HG03575 (cell line): ENCODE measurements around the gene PPIP5K1.
"Not testable (repeated sequence)": the region's sequence is repeated elsewhere in the genome, so short reads cannot be mapped to it uniquely, and the experiment has no call there.

Experiments
- ATAC-seq: cut with Tn5 transposase; IDR thresholded peaks from one replicate; pipeline ENCODE4 v1.9.1; 2021; ENCODE audit not compliant: unreplicated experiment, insufficient number of reproducible peaks, low FRiP score; ENCODE audit errors: extremely low read depth

Gene PPIP5K1

GRCh38 chr15:43589778-43590466, at the start of gene PPIP5K1:
PPIP5K1 (minus strand) TSS chr15:43590208; CDS start chr15:43584504, 5,704 bp downstream.
- ATAC-seq: peak; percentile 73

GRCh38 chr15:43638464-43639204, 48.6 kb upstream of the PPIP5K1 start:
- ATAC-seq: not testable (repeated sequence)

- ATAC-seq: not testable (repeated sequence)
Observed at GRCh38 chr15:43626937-43627336, 36.9 kb upstream of the PPIP5K1 start.

GRCh38 chr15:43625106-43625505, 35.1 kb upstream of the PPIP5K1 start:
- ATAC-seq: no peak

- not testable (repeated sequence) for ATAC-seq
Observed at GRCh38 chr15:43622068-43622799, 32.2 kb upstream of the PPIP5K1 start.

GRCh38 chr15:43618700-43619099, 28.7 kb upstream of the PPIP5K1 start, which contains the start of gene STRC:
STRC (minus strand) TSS chr15:43618800; CDS start chr15:43618722, 78 bp downstream.
- ATAC-seq: not testable (repeated sequence)

- ATAC-seq: not testable (repeated sequence)
Observed at GRCh38 chr15:43617750-43618149, 27.7 kb upstream of the PPIP5K1 start.

GRCh38 chr15:43602233-43602632, 12.2 kb upstream of the PPIP5K1 start:
- ATAC-seq: not testable (repeated sequence)

- not testable (repeated sequence) for ATAC-seq
Observed at GRCh38 chr15:43600200-43600599, 10.2 kb upstream of the PPIP5K1 start.

- not testable (repeated sequence) for ATAC-seq
Observed at GRCh38 chr15:43599131-43599530, 9.1 kb upstream of the PPIP5K1 start.

GRCh38 chr15:43593328-43594190, 3.6 kb upstream of the PPIP5K1 start, which contains the start of gene CKMT1B:
CKMT1B (plus strand) TSS chr15:43594027; CDS start chr15:43594219, 192 bp downstream.
- ATAC-seq: not testable (repeated sequence)

- not testable (repeated sequence) for ATAC-seq
Observed at GRCh38 chr15:43592841-43593240, 2.8 kb upstream of the PPIP5K1 start.

GRCh38 chr15:43574607-43575006, 15.4 kb downstream of the PPIP5K1 start:
- ATAC-seq: not testable (repeated sequence)

- not testable (repeated sequence) for ATAC-seq
Observed at GRCh38 chr15:43566615-43567014, 23.4 kb downstream of the PPIP5K1 start.

GRCh38 chr15:43563793-43564192, 26.2 kb downstream of the PPIP5K1 start:
- not testable (repeated sequence) for ATAC-seq

- ATAC-seq: not testable (repeated sequence)
Observed at GRCh38 chr15:43562753-43563152, 27.3 kb downstream of the PPIP5K1 start.

- no peak for ATAC-seq
Observed at GRCh38 chr15:43552986-43553385, 37.0 kb downstream of the PPIP5K1 start.

- ATAC-seq: no peak
Observed at GRCh38 chr15:43552256-43552655, 37.8 kb downstream of the PPIP5K1 start.
